ENCODE results near the gene CENPM.

Gene CENPM

GRCh38 chr22:41929418-41929810, 17.5 kb downstream of the CENPM start:
- DNase-seq: no peak

- DNase-seq: no peak
Measured at GRCh38 chr22:41928593-41929417, 18.1 kb downstream of the CENPM start.

DNA sequence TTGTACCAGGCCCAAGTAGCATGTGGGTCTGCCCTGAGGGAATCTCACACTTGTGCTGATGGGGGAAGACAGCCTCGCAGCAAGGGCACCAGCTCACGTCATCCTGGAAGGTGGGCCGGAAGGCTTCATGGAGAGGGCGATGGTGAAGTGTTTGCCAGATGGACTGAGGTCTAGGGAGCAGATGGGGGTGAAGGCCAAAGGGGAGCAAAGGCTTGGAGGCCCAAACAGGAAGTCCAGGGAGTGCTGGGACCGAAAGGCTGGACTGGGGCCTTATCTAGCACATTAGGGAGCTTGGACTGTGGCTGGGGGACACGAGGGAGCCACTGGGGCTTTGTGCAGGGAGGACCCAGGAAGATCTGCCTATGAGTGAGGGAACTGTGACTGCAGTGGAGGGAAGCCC, 19.1 kb downstream of the CENPM start:
- no peak for DNase-seq

DNA sequence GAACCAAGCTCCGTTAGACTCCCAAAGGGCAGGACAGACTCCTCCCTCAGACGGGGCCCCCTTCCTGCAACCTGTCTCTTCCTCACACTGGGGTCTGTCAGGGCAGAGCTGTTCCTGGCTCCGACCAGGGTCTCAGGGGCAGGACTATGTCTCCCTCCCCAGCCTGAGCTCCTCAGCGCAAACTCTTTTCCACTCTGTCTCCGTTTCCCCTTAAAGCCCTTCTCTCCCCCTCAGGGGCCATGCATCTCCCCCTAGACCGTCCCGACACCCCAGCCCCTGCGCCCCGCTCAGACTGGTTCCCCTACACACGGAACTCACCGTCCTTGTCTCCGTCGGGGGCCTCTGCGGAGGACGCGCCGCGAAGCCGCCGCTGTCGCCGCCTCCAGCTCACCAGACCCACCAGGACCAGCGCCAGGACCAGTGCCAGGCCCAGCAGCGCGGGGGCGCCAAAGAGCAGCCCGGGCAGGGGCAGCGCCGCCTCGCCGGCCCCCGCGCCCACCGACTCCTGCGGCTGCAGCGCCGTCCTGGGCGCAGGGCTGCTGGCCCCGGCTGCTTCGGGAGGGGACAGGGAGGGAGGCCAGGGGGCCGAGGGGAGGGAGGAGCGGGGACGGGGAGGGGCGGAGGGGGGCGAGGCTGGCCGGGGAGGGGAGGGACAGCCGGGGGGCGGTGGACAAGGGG, 21.0 kb downstream of the CENPM start:
- peak; percentile 85 for DNase-seq

DNA sequence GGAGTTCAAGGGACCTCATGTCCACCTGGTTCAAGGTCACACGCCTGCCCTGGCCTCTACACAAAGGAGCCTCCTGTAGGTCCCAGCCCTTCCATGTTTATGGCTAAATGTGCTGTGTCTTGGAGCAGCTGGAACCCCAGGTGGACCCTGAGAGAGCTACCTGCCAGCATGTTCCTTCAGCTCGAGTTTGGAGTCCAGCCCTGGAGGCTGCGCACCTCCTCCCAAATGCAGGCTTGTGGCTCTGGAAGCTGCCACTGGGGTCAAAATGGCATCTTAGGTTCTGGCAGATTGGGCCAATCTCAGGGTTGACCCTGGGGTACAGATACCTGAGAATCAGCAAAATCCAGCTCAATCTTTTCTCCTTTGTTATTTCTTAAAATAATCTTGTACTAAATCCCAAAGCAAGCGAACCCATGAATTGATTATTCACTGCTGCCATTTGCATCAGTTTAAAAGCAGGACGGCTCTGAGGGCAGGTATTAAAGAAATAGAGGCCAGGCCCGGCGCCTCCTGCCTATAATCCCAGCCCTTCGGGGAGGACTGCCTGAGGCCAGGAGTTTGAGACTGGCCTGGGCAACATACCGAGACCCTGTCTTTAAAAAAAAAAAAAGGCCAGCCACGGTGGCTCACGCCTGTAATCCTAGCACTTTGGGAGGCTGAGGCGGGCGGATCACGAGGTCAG, 23.2 kb downstream of the CENPM start:
- DNase-seq: no peak

DNA sequence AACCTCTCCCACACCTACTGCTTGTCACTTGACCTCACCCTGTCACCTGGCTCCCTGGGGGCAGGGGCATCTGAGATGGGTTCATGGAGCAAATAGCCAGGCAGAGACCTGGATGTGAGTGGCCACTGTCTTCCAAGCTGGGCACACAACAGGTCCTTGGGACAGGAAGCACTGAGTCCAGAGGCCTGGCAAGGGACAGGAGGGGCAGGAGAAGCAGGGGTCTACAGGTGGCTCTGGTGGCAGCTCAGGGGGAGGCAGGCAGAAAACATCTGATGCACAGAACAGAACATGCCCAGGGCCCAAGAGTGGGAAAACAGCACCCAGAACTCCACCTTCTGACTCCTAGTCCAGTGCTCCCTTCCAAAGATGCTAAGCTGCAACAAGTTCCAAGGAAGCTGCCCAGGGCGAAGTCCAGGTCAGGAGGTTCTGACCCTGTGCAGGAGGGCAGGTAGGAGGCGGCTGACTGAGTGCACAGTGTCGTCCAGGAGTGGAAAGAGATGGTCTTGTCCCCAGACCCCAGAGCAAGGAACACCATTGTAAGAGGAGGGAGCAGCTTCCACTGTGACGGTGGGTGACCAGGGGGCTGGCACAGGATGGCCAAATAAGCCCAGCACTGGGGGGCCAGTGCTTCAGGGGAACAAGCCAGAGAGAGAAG, 23.9 kb downstream of the CENPM start:
- no peak for DNase-seq

DNA sequence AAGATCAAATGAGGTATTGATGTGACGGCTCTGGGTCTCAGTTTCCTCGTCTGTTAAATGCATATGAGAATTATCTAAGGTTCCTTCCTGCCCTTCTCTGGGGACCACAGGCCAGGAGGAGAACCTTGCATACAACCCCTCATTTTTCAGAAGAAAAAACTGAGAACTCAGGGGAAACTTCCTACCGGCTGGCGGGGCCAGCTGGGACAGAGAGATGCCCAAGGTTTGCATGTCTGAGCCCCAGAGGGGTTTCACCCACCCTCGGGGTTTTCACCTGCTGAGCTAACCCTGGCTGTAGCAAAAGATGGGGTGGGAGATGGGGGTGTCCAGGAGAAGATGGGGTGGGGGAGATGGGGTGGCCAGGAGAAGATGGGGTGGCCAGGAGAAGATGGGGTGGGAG, 24.6 kb downstream of the CENPM start:
- DNase-seq: no peak

DNA sequence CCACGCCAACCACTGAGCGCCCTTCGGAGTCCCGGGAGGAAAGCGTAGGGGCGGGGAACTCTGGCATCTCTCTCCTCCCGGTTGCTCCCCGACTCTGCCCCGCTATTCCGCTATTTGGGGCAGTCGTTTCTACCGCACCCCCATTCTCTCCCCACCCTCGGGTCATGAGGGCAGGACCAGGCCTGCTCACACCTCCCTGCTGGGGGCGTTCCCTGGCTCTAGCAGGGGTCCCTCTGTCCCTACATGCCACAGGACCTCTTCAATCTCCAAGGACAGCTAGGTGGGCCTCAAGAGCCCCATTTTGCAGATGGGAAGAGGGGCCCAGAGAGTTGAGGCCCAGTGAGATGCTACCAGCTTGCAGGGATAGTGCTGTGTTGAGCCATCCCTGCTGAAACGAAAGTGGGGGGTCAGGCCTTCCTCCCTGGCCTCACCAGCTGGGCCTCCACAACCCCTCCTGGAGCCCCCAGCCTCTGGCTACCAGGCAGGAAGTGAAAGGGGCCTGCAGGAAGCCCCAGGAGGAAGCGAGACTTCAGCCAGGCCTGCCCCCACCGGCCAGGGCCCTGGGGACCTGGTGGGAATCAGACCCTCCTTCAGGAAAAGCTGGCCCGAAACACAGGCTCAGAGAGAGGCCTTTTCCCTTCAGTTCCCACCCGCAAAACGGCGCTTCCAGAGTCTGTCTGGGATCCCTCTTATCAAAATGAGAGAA, 26.5 kb downstream of the CENPM start:
- DNase-seq: no peak

DNA sequence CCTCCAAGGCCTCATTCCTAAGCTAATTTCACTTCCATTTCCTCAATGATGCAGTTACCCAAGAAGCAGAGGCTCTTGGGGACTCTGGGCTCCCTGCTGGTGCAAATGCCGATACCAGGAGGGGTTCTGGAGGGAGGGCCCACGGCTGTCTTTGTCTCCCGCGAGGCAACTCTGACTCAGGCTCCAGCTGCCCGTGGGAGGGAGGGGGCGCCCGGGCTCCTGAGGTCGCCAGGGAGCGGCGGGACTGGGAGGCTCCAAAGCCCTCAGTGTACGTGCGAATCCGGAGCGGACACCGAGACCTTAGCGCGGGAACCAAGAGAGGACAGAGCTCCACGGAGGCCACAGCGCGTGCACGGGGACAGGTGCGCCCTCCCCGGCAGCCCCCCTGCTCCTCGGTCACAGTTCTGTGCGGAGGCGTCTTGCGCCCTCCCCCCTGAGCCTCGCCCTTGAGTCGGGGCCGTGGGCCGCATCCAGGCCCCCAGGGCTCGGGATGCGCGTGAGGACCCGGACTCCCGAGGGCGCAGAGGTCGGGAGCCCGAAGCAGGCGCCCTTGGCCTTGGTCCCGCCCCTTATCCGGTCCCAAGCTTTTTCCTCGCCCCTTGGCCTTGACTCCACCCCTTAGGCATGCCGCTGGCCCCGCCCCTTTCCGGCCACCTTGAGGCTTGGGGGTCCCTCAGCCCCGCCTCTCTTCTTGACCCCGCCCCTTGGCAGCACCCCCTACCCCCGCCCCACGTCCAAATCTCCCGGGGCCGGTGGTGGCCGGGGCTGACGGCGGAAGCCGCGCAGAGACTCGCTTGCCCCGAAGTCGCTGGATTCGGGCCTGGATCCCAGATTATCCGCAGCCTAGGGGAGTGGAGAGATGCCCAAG, 27.4 kb downstream of the CENPM start:
- peak; percentile 64 for DNase-seq

GRCh38 chr22:41917903-41918791, 28.8 kb downstream of the CENPM start:
- DNase-seq: peak; percentile 63

- DNase-seq: no peak
Measured at GRCh38 chr22:41917375-41917902, 29.5 kb downstream of the CENPM start.

DNA sequence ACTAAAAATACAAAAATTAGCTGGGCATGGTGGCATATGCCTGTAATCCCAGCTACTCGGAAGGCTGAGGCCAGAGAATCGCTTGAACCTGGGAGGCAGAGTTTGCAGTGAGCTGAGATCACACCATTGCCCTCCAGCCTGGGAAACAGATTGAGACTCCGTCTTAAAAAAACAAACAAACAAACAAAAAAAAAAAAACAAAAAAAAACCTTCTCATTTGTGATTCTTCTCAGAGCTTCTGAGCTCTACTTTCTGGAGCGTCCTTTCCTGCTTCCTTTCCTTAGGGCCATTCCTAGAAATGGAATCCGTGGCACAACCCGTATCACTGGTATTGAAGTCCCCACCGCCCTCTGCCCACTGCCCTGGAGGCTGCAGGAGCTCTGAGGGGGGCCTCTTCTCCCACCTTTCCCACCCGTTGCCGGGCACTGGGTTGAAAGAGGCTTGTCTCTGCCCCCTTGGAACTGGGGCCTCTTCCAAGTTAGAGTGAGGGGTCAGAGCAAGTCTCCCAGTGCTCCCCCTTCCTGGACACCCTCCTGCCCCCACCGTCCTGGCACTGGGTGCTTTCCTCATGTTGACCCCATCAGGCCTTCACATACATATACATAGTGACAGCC, 30.1 kb downstream of the CENPM start:
- no peak for DNase-seq

GRCh38 chr22:41915786-41916493, 31.0 kb downstream of the CENPM start:
- DNase-seq: no peak

DNA sequence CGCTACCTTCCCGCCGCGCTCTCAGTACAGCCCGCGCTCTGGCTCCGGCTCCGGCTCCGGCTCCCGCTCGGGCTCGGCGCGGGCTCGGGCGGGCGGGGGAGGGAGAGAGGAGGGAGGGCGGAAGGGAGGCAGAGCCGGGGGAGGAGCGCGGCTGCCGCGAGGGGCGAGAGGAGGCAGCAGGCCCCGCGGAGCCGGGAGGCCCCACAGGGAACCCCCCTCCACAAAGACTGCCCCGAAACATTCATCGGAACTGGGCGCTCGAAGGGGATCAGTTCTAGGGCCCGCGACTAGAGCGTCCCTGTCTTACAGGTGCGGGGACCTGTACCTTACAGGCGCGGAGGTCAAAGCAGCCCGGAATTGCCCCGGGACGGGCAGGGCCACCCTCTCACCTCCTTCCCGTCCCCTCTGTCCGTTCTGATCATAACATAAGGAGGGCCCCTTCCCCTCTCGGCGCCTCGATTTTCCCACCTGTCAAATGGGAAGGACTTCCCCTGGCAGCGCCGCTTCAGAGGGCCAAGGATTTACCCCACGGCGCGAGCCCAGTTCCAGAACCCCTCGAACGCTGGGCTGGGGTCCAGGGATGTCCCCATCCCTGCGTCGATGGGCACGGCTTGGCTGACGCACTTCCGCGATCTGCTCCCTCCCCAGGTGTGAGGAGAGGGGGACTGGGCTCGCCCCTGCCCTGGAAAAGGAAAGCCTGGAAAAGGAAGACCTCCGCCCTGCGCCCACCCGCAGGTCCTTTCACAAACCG, 31.7 kb downstream of the CENPM start, which contains the start of gene SHISA8:
Gene SHISA8 (minus strand): TSS at position 40 of the 751 bp plus-strand sequence. CDS start 407 bp downstream, outside the sequence.
- peak; percentile 77 for DNase-seq

DNA sequence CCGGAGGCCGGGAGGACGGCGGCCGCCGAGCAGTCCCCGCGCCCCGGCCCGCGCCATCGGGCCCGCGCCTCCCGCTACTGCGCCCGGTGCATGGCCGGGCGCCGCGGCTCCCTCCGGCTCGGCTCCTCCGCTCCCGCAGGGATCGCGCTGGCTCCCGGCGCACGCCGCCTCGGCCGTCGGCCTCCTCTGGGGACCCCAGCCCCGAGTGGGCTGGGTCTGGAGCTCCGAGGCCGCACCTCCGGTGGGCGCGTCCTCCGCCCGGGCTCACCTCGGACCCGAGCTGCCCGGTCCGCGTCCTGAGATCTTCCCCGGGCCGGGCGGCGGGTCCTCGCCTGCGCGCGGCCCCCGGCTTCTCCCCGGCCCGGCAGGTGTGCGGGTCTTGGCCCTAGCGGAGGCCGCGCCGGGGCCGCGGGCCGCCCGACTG, 32.3 kb downstream of the CENPM start:
- DNase-seq: no peak

- no peak for DNase-seq
Measured at GRCh38 chr22:41913842-41914534, 33.0 kb downstream of the CENPM start.

DNA sequence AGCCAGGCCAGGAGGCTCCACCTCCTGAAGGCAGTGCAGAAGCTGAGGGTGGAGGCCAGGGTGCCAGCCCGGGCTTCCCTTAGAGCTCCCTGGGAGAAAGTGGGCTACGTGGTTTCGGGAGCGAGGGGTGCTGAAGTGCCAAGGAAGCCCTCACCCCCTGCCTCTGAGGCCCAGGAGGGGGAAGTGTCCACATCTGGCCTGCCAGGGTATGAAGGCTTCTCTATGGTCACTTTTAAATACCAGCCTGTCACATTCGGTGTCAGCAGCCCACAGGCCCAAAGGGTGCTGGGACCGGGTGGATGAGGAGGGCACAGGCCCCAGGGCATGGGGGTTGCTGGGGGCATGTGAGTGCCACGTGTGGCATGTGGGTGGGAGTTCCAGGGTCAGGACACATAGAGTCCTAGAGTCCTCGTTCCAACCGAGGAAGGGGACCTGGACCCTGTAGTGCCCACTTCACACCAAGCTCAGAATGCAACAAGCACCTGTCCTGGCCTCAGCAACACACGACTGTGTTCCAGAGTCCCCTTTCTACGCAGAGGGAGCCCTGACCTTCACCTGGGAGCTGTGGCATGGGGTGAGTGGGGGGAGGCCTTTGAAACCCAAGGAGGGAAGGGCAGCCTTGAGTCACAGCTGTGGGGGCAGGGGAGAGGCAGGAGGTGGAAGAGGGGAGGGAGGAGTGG, 33.8 kb downstream of the CENPM start:
- no peak for DNase-seq
